Erythroblast (primary cell): ENCODE data around the gene CER1.

Source experiments
- DNase-seq, 2 experiments: peaks; one replicate each; lab custom pipeline; 2025; lab: John Stamatoyannopoulos, UW
- GATA1 ChIP-seq: IDR thresholded peaks from 2 replicates; pipeline ENCODE4 v1.6.1; 2011; ENCODE audit warnings: low read depth, mild to moderate bottlenecking, control low read depth, low read length, moderate library complexity
- POLR2A ChIP-seq: IDR thresholded peaks from 2 replicates; pipeline ENCODE4 v1.6.1; 2011; ENCODE audit warnings: mild to moderate bottlenecking, low read length

The CER1 gene

GRCh38 chr9:14746626-14747025 lies 24.1 kb upstream of the CER1 start:
- no peak for TF ChIP-seq POLR2A
- DNase-seq: no peak

- TF ChIP-seq POLR2A (no peak), GATA1 (no peak)
- DNase-seq: no peak
Observed at GRCh38 chr9:14744768-14745167, 22.2 kb upstream of the CER1 start.

- TF ChIP-seq POLR2A (no peak), GATA1 (no peak)
- DNase-seq: no peak
Observed at GRCh38 chr9:14741369-14741768, 18.8 kb upstream of the CER1 start.

DNA sequence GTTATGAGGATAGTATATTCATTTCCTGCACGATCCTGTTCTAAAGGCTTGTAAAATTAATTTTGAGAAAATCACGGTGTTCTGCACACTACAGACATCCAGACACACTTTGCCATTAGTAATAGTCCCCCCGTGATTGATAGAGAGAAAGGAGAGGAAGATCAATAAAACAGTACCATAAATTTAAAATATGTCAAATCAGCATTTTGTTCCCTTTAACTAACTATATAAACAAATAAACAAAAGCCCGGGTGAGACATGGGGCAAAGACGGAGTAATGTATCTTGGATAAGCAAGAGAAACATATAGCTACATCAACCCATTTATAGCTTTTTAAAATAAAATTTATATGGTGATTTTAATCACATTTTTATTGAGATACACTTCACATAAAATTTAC lies 10.6 kb upstream of the CER1 start:
- no peak for DNase-seq
- TF ChIP-seq GATA1 (no peak), POLR2A (no peak)

GRCh38 chr9:14731294-14731981 lies 8.9 kb upstream of the CER1 start:
- DNase-seq: no peak
- no peak for TF ChIP-seq GATA1
- TF ChIP-seq POLR2A: no peak

DNA sequence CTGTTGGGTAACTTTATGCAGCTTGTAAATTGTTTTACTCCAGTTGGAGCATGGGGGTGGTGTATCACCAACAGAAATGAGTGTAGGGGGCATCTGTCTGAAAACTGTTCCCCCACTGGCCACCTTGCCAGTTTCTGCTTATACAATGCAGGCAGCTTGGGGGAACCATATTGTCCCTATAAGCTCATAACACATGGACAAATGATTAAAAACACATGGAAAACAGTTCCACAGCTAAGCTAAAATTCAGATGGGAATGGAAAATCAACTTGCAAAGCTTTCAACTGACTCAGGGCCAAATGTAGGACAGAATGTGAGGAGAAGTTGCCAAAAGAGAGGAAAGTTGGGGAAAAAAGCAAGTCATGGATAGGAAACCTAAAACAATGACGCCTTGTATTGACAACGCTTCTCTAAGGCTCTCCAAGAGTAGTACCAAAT lies 7.9 kb upstream of the CER1 start:
- DNase-seq: no peak
- TF ChIP-seq GATA1 (no peak), POLR2A (no peak)

DNA sequence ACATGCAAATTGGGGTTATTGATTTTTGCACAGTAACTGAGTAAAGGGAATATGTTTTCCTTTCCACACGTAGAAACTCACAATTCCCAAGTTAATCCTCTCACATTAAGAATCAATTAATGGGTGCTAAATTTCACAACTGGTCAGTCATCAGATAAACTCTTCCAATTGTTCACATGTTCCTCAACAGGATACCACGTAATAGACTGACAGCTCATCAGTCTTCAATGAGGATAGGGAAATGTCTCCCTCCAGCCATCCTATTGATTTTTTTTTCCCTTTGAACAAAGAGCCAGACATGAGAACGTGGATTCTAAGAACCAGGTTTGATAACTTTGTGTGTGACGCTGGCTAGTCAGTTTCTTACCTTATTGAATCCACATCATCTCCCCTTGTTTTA lies 768 bp upstream of the CER1 start:
- no peak for DNase-seq

DNA sequence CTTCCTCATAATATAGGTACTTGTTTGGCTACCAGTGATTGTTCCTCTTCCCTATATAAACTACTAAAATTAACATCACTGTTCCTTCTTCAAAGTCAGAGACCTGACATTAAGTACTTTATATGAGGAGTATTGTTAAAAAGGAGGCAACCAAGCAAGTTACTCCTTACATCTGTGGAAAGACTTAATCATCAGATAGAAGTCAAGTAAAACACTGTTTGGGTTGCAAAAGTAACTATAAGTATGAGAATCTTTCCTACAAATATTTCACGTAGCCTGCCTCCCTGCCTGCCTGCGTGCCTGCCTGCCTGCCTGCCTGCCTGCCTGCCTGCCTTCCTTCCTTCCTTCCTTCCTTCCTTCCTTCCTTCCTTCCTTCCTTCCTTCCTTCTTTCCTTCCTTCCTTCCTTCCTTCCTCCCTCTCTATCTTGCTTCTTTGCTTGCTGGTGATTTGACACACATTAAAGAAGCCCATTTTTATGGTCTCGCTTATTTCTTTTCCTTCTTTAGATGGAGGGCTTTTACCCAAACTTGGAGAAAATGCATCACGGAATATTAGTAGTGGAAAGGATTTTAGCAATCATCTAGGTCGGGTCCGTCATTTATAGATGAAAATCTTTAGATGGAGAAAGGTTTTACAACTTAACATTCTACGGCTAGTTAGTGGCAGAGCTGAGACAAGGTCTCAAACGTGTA lies 3.2 kb downstream of the CER1 start:
- no peak for DNase-seq
- TF ChIP-seq GATA1: no peak
- TF ChIP-seq POLR2A: no peak

More for the DNA sequence above, 768 bp upstream of the CER1 start:
- no peak for TF ChIP-seq POLR2A

DNA sequence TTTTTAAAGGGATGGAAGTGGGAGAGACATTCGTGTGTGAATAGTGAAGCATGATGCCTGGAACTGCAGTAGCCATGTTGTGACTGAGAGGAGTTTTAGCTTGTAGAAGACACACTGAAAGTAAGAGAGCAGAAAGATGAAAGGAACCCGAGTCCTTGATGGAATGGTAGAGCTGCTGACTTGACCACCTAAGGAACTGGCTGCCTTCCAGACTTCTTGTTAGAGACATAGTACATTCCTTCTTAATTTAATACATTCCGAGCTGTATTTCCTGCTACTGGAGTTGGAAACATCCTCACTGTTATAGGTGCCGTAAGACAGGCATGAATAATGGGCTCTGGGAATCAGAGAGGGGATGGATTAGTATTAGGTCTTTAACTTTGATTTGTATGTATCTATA lies 7.4 kb downstream of the CER1 start:
- TF ChIP-seq POLR2A: no peak
- TF ChIP-seq GATA1: no peak
- no peak for DNase-seq

DNA sequence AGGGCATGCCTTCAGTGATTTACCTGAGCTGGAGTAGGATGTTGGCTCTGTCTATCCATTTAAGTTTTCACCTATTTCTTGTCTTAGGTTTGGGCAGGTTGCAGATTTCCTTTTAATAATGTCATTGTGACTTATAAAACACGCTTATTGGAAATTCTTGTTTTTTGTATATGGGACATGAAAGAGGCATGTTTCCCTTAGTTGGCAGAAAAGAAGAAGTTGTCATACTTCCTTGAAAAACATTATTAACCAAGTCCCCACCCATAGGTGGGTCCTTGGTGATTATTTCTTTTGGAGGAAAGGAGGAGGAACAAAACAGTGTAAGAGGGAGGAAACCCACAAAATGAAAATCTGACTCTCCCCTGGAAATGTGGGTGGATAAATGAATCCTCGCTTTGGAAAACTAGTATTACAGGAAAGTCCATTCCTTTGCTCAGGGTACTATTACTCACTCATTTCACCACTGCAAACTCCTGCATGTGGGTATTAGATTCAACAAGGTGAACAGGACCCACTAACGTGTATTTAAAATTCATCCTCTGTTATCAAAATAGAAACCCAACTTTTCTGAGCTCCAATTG lies 9.3 kb downstream of the CER1 start:
- TF ChIP-seq GATA1 (no peak), POLR2A (no peak)
- no peak for DNase-seq

DNA sequence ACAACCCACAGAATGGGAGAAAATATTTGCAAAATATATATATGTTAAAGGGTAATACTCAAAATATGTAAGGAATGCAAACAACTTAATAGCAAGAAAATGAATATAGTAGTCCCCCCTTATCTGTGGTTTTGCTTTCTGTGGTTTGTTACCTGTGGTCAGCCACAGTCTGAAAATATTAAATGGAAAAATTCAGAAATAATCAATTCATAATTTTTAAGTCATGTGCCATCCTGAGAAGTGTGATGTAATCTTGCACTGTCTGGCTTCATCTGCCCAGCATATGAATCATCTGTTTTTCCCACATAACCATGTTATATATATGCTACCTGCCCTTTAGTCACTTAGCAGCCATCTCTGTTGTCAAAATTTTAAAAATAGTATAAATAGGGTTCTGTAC lies 11.7 kb downstream of the CER1 start:
- TF ChIP-seq GATA1: no peak
- no peak for TF ChIP-seq POLR2A
- no peak for DNase-seq

DNA sequence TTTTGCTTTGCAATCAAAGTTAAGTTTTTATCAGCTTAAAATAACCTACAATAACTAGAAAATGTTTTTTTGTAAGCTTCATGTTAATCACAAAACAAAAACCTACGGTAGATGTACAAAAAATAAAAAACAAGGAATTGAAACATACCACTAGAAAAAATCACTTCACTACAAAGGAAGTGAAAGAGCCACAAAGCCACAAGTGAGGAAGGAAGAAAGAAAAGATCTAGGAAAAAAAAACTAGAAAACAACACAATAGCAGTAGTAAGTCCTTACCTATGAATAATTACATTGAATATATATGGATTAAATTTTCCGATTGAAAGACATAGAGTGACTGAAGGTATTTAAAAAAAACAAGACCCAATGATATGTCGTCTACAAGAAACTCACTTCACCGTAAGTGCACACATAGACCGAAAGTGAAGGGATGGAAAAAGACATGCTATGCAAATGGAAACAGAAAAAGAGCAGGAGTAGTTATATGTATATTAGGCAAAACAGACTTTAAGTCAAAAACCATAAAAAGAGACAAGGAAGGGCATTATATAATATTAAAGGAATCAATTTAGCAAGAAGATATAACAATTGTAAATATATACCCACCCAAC lies 15.9 kb downstream of the CER1 start:
- DNase-seq: no peak
- TF ChIP-seq GATA1: no peak
- TF ChIP-seq POLR2A: no peak

- DNase-seq: no peak
- TF ChIP-seq GATA1 (no peak), POLR2A (no peak)
Observed at GRCh38 chr9:14705079-14705478, 17.5 kb downstream of the CER1 start.

DNA sequence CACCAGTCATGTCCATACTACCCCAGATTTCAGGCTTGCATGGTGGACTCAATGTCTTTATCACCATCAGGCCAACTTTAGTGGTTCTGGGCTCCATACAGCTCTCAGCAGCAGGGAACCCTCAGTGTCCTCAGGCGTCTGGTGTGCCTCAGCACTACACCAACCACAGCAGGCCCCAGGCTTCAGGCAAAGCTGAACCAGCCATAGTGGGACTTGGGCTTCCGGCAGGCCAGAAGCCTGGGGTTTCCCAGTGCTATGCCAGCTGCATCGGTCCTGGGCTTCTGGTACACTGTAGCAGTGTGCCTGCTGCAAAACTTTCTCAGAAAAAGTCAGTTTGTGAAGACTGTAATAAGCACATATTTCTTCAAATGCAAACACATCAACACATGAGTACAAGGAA lies 18.3 kb downstream of the CER1 start:
- DNase-seq: no peak
- no peak for TF ChIP-seq GATA1
- TF ChIP-seq POLR2A: no peak
